GM23338 (cell line): Measurements from ENCODE around the gene PLEKHG5. TPM values are rescaled to one million over a fixed set of nuclear protein-coding genes. Genes with fewer than 3 reads are reported as not detected.
"Not testable (repeated sequence)": the region's sequence is repeated elsewhere in the genome, so short reads cannot be mapped to it uniquely, and the experiment has no call there.

Source experiments
- ATAC-seq: fragments of 200-7000 bp; cut with Tn5 transposase; 3 replicates; pipeline ENCODE4 v1.9.1; 2020
- DNase-seq: peaks from one replicate; pipeline ENCODE4 v3.0.0-alpha.2; 2015; ENCODE audit warnings: low spot score
- H2AFZ ChIP-seq: fragments of 200-600 bp; sonication (generic); 2 replicates; pipeline ENCODE4 v1.8.0; 2016; ENCODE audit warnings: antibody characterized with exemption, mild to moderate bottlenecking, moderate library complexity
- H3F3A ChIP-seq: fragments of 200-600 bp; sonication (generic); replicated peaks from 2 replicates; pipeline ENCODE4 v1.8.0; 2017; ENCODE audit warnings: antibody characterized with exemption, mixed run types, low read depth
- H3K27ac ChIP-seq: fragments of 200-600 bp; sonication (generic); 2 replicates; pipeline ENCODE4 v1.6.1; 2016; ENCODE audit warnings: low read depth
- H3K27me3 ChIP-seq: fragments of 200-600 bp; sonication (generic); 2 replicates; pipeline ENCODE4 v1.8.0; 2016; ENCODE audit warnings: mild to moderate bottlenecking, mixed run types, moderate library complexity; ENCODE audit not compliant: insufficient read depth
- H3K36me3 ChIP-seq: fragments of 200-600 bp; sonication (generic); 2 replicates; pipeline ENCODE4 v1.8.0; 2016; ENCODE audit warnings: mild to moderate bottlenecking; ENCODE audit not compliant: insufficient read depth
- H3K4me1 ChIP-seq: fragments of 200-600 bp; sonication (generic); 2 replicates; pipeline ENCODE4 v1.8.0; 2016; ENCODE audit warnings: mild to moderate bottlenecking, moderate library complexity; ENCODE audit not compliant: insufficient read depth
- H3K4me2 ChIP-seq: fragments of 200-600 bp; sonication (generic); 2 replicates; pipeline ENCODE4 v1.7.1; 2017; ENCODE audit warnings: mixed run types
- H3K4me3 ChIP-seq: fragments of 200-600 bp; sonication (generic); 2 replicates; pipeline ENCODE4 v1.6.1; 2016; ENCODE audit warnings: mixed run types
- H3K79me2 ChIP-seq: fragments of 200-600 bp; sonication (generic); replicated peaks from 2 replicates; pipeline ENCODE4 v1.8.0; 2017; ENCODE audit warnings: mild to moderate bottlenecking; ENCODE audit not compliant: insufficient read depth
- H3K9me2 ChIP-seq: fragments of 200-600 bp; sonication (generic); 2 replicates; pipeline ENCODE4 v1.8.0; 2017; ENCODE audit not compliant: insufficient read depth
- H4K20me1 ChIP-seq: fragments of 200-600 bp; sonication (generic); replicated peaks from 2 replicates; pipeline ENCODE4 v1.8.0; 2017; ENCODE audit warnings: mild to moderate bottlenecking; ENCODE audit not compliant: insufficient read depth
- H3K27ac Mint-ChIP-seq: 2 replicates; pipeline ENCODE4 v1.8.0; 2020; ENCODE audit warnings: inconsistent platforms, mild to moderate bottlenecking, moderate library complexity, mixed read lengths
- H3K27me3 Mint-ChIP-seq: 3 replicates; pipeline ENCODE4 v1.8.0; 2022; ENCODE audit warnings: low read depth, mild to moderate bottlenecking, moderate library complexity, mixed read lengths, inconsistent platforms; ENCODE audit not compliant: insufficient read depth, poor library complexity
- H3K36me3 Mint-ChIP-seq: 3 replicates; pipeline ENCODE4 v1.8.0; 2021; ENCODE audit warnings: low read depth, mild to moderate bottlenecking, inconsistent platforms, moderate library complexity, mixed read lengths
- H3K4me1 Mint-ChIP-seq: 3 replicates; pipeline ENCODE4 v1.8.0; 2020; ENCODE audit warnings: mild to moderate bottlenecking, inconsistent platforms, mixed read lengths
- H3K4me3 Mint-ChIP-seq: 3 replicates; pipeline ENCODE4 v1.8.0; 2021; ENCODE audit warnings: moderate library complexity, mild to moderate bottlenecking, inconsistent platforms, mixed read lengths
- H3K9me3 Mint-ChIP-seq: 3 replicates; pipeline ENCODE4 v1.8.0; 2020; ENCODE audit warnings: moderate library complexity, mild to moderate bottlenecking, inconsistent platforms, mixed read lengths
- EZH2 ChIP-seq: fragments of 200-600 bp; sonication (generic); IDR thresholded peaks from one replicate; pipeline ENCODE4 v1.8.0; 2017; ENCODE audit warnings: antibody characterized with exemption, mild to moderate bottlenecking, low read depth; ENCODE audit not compliant: unreplicated experiment
- EZH2phosphoT487 ChIP-seq: fragments of 200-600 bp; sonication (generic); IDR thresholded peaks from one replicate; pipeline ENCODE4 v1.8.1; 2018; ENCODE audit warnings: antibody characterized with exemption; ENCODE audit not compliant: unreplicated experiment
- JUNB ChIP-seq: IDR thresholded peaks from one replicate; pipeline ENCODE4 v1.6.1; 2016; ENCODE audit warnings: antibody characterized with exemption; ENCODE audit not compliant: unreplicated experiment
- NANOG ChIP-seq: IDR thresholded peaks from 2 replicates; pipeline ENCODE4 v1.6.1; 2016; ENCODE audit warnings: antibody characterized with exemption, borderline replicate concordance
- POLR2AphosphoS5 ChIP-seq: IDR thresholded peaks from 2 replicates; pipeline ENCODE4 v1.6.1; 2016; ENCODE audit warnings: antibody characterized with exemption, low read depth
- REST ChIP-seq: IDR thresholded peaks from one replicate; pipeline ENCODE4 v1.6.1; 2018; ENCODE audit warnings: antibody characterized with exemption; ENCODE audit not compliant: unreplicated experiment
- ZNF114 ChIP-seq: fragments of 250-450 bp; sonication (Bioruptor Pico); IDR thresholded peaks from 2 replicates; pipeline ENCODE4 v1.5.0; 2020; ENCODE audit warnings: mild to moderate bottlenecking, moderate library complexity
- ZNF331 ChIP-seq: fragments of 250-450 bp; sonication (Bioruptor Pico); IDR thresholded peaks from 2 replicates; pipeline ENCODE4 v1.5.0; 2020; ENCODE audit warnings: low read depth, mild to moderate bottlenecking, moderate library complexity
- polyA plus RNA-seq: library from polyadenylated mRNA; unstranded; fragments of >200 nt; fragmentation: Nextera tagmentation; extraction: Ambion mirVana; gene quantifications from 2 replicates; pipeline ENCODE4 v1.2.1, GENCODE V29; 2016
- total RNA-seq: library from RNA; depleted of rRNA; stranded (reverse); fragments of >200 nt; shearing (Covaris generic); gene quantifications from 2 replicates; pipeline ENCODE4 v1.2.3, GENCODE V29; 2014
- TF ChIP-seq, protein P1 (sequence below), 2 experiments: fragments of 200-600 bp in 1 of 2; sonication (generic) in 1 of 2; conservative IDR thresholded peaks; 2 replicates each; pipeline versions ENCODE4 v1.5.1 to v1.6.1; 2016 to 2017; ENCODE audit warnings: antibody characterized with exemption in 2 of 2, low read depth in 2 of 2, mild to moderate bottlenecking in 2 of 2, moderate library complexity in 1 of 2

Gene PLEKHG5
- total and polyA plus RNA-seq, 2 experiments from 2014 or later: 9.0 to 26.4 TPM

DNA sequence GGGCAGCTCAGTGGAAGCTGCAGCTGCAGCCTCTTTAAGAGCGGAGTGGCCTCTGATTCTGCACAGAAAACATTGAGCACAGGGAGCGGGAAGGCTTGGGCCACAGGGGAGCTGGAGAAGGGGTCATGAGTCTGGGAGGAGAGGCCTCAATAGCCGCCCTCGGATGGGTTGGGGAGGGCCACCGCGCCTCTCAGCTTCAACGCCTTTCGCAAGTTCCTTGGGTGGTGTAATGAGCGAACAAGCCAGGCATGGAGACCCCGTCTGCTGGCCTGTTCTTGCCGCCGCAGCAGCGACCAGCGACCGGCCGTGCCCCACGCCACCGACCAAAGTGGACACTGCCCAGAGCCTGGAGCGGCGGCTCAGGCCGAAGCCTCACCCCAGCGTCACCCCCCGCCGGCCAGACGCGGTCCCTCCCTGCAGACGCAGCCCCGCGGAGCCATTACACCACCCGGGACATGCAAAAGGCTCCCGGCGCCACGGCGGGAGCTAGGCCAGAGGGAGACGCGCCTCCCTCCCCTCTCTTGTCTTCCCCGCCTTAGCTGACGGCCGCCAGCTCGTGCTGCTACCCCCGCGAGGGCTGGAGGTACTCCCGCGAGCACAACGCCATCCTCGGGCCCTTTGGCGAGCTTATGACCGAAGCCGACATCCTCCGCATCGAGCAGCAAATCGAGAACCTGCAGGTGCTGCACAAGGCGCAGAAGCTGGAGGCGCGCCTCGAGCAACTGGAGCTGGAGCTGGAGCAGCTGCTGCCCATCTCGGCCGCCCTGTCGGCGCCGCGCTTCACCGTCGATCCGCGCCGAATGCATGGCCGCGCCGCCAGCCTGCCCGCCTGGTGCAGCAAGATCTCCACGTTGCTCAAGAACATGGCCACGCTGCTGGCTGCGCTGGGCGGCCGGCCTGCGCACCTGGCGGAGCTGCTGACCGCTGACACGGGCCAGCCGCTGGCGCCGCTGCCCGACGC is 37.3 kb downstream of the PLEKHG5 start:
- DNase-seq (peak; percentile 62), ATAC-seq (peak; percentile 9)
- H3K9me3 Mint-ChIP-seq, H3K36me3 ChIP-seq, H3K27ac ChIP-seq, H2AFZ ChIP-seq, H3K4me1 ChIP-seq, H3K79me2 ChIP-seq, H3F3A ChIP-seq, H3K9me2 ChIP-seq, H4K20me1 ChIP-seq, H3K36me3 Mint-ChIP-seq, H3K27ac Mint-ChIP-seq: not testable (repeated sequence)
- Mint-ChIP-seq H3K4me1 (peaks cover 31% of the 10 kb centered on the region), H3K27me3 (peaks cover 41% of the 10 kb centered on the region), H3K4me3 (peak overlapping the region; percentile 42; the same call in 1 of the 3 replicates)
- H3K27me3 ChIP-seq: peaks cover 38% of the 10 kb centered on the region
- H3K4me2 ChIP-seq: peak overlapping the region; percentile 70; the same call in 1 of the 2 replicates
- peak overlapping the region; percentile 45; the same call in 1 of the 2 replicates for H3K4me3 ChIP-seq

GRCh38 chr1:6450943-6451373 is 40.5 kb downstream of the PLEKHG5 start:
- ATAC-seq: no peak
- H3K79me2 ChIP-seq: no peaks in the 10 kb centered on the region
- peaks cover 8% of the 10 kb centered on the region; the same call in 1 of the 3 replicates for H3K36me3 Mint-ChIP-seq
- no peak for TF ChIP-seq REST
- TF ChIP-seq, protein P1, sequence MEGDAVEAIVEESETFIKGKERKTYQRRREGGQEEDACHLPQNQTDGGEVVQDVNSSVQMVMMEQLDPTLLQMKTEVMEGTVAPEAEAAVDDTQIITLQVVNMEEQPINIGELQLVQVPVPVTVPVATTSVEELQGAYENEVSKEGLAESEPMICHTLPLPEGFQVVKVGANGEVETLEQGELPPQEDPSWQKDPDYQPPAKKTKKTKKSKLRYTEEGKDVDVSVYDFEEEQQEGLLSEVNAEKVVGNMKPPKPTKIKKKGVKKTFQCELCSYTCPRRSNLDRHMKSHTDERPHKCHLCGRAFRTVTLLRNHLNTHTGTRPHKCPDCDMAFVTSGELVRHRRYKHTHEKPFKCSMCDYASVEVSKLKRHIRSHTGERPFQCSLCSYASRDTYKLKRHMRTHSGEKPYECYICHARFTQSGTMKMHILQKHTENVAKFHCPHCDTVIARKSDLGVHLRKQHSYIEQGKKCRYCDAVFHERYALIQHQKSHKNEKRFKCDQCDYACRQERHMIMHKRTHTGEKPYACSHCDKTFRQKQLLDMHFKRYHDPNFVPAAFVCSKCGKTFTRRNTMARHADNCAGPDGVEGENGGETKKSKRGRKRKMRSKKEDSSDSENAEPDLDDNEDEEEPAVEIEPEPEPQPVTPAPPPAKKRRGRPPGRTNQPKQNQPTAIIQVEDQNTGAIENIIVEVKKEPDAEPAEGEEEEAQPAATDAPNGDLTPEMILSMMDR (conservative IDR thresholded peaks at IDR 0.05; ENCODE audit: low read depth in 2 of 2): no peak
- no peak for TF ChIP-seq ZNF331 (CRISPR knock-in tag)
- no peak for TF ChIP-seq NANOG
- TF ChIP-seq JUNB: no peak
- no peak for TF ChIP-seq EZH2
- TF ChIP-seq POLR2AphosphoS5: no peak
- TF ChIP-seq ZNF114 (CRISPR knock-in tag): no peak
- TF ChIP-seq EZH2phosphoT487: no peak

More at GRCh38 chr1:6450943-6451373, 40.5 kb downstream of the PLEKHG5 start:
- no peaks in the 10 kb centered on the region for H3K9me2 ChIP-seq
- H3K4me1 Mint-ChIP-seq: peaks cover 29% of the 10 kb centered on the region
- no peaks in the 10 kb centered on the region for H3K9me3 Mint-ChIP-seq
- peaks cover 7% of the 10 kb centered on the region; the same call in 1 of the 2 replicates for H3K4me1 ChIP-seq
- no peaks in the 10 kb centered on the region for H3K36me3 ChIP-seq
- H3K4me2 ChIP-seq: no peak overlapping the region
- DNase-seq: no peak
- no peak overlapping the region for H3K27ac ChIP-seq
- no peak overlapping the region for H2AFZ ChIP-seq
- H3K4me3 ChIP-seq: no peak overlapping the region
- no peaks in the 10 kb centered on the region for H4K20me1 ChIP-seq
- peaks cover 29% of the 10 kb centered on the region for H3K27me3 ChIP-seq
- H3K27me3 Mint-ChIP-seq: peaks cover 36% of the 10 kb centered on the region
- no peak overlapping the region for H3K27ac Mint-ChIP-seq
- no peak overlapping the region for H3K4me3 Mint-ChIP-seq
- H3F3A ChIP-seq: peaks cover 4% of the 10 kb centered on the region; the same call in 1 of the 2 replicates
